K562 (cell line): Measurements from ENCODE around the gene RPL35. TPM values are rescaled to one million over a fixed set of nuclear protein-coding genes. Genes with fewer than 3 reads are reported as not detected.

Source experiments
- ATAC-seq: fragments of 200-7000 bp; cut with Tn5 transposase; 3 replicates; pipeline ENCODE4 v1.9.1; 2020; ENCODE audit warnings: moderate library complexity
- BruUV-seq: library from RNA; stranded (reverse); fragments of 400-500 nt; replicated peaks from 2 replicates; lab custom pipeline; 2021; lab: Mats Ljungman, UMichigan
- CTCF ChIA-PET: fragments of 300-600 bp; formaldehyde crosslinking; extraction: SDS; loops from one replicate; lab custom pipeline; 2021; ENCODE audit warnings: low intra/inter-chr PET ratio; lab: Yijun Ruan, JAX
- POLR2A ChIA-PET: fragments of 300-600, 350-650 bp; sonication (Branson Sonifier 250); formaldehyde crosslinking; extraction: SDS; loops from one replicate; lab custom pipeline; 2021; ENCODE audit warnings: antibody characterized with exemption, inconsistent platforms; lab: Yijun Ruan, JAX
- DNase-seq, 4 experiments: peaks; one replicate each; pipeline versions ENCODE4 v3.0.0 to v3.0.0-alpha.2; 2011 to 2018; ENCODE audit warnings: low spot score in 3 of 4, mixed read lengths in 3 of 4; ENCODE audit errors: extremely low read depth in 1 of 4
- FAIRE-seq: peaks from 2 replicates; lab custom pipeline; 2011; peaks lifted over from hg19 to GRCh38; lab: Jason Lieb, UNC
- H2AFZ ChIP-seq: 2 replicates; pipeline ENCODE4 v1.6.0; 2011; ENCODE audit warnings: low read depth, low read length, control low read depth, inconsistent platforms
- H3K27ac ChIP-seq: fragments of 200-600 bp; 3 replicates; pipeline ENCODE4 v1.8.0; 2011; ENCODE audit warnings: low read depth, mild to moderate bottlenecking, control low read depth, inconsistent platforms, low read length, moderate library complexity, mixed read lengths; ENCODE audit errors: extremely low read depth
- H3K27me3 ChIP-seq, 2 experiments: fragments of 300-600 bp in 1 of 2; 2 replicates in 1 of 2; 3 replicates in 1 of 2; pipeline versions ENCODE4 v1.6.0 to v1.8.0; 2011; ENCODE audit warnings: inconsistent platforms in 2 of 2, low read length in 2 of 2, mild to moderate bottlenecking in 1 of 2, mixed read lengths in 1 of 2, moderate library complexity in 1 of 2; ENCODE audit not compliant: control insufficient read depth in 2 of 2, insufficient read depth in 2 of 2
- H3K36me3 ChIP-seq: fragments of 300-600 bp; 3 replicates; pipeline ENCODE4 v1.8.0; 2011; ENCODE audit warnings: mild to moderate bottlenecking, low read length, inconsistent platforms; ENCODE audit not compliant: control insufficient read depth, insufficient read depth
- H3K4me1 ChIP-seq, 2 experiments: fragments of 200-600 bp in 1 of 2; replicated peaks in 1 of 2; 2 replicates in 1 of 2; 3 replicates in 1 of 2; pipeline versions ENCODE4 v1.5.1 to v1.8.0; 2011; ENCODE audit warnings: inconsistent platforms in 2 of 2, low read length in 2 of 2, mild to moderate bottlenecking in 1 of 2, mixed read lengths in 1 of 2, moderate library complexity in 1 of 2; ENCODE audit not compliant: control insufficient read depth in 2 of 2, insufficient read depth in 2 of 2
- H3K4me2 ChIP-seq: 2 replicates; pipeline ENCODE4 v1.6.1; 2011; ENCODE audit warnings: low read length, control low read depth, inconsistent platforms, mixed read lengths; ENCODE audit not compliant: insufficient read depth
- H3K4me3 ChIP-seq: fragments of 200-600 bp; sonication (generic), shearing (Covaris generic); 2 replicates; pipeline ENCODE4 v1.5.1; 2016; ENCODE audit warnings: control low read depth, inconsistent platforms
- H3K79me2 ChIP-seq: fragments of 200-600 bp; 3 replicates; pipeline ENCODE4 v1.8.0; 2011; ENCODE audit warnings: low read length, inconsistent platforms; ENCODE audit not compliant: control insufficient read depth, insufficient read depth
- H3K9ac ChIP-seq, 2 experiments: 2 replicates each; pipeline versions ENCODE4 v1.6.0 to v1.6.1; 2011; ENCODE audit warnings: low read depth in 2 of 2, low read length in 2 of 2, control low read depth in 1 of 2, inconsistent platforms in 1 of 2, mild to moderate bottlenecking in 1 of 2, mixed read lengths in 1 of 2; ENCODE audit not compliant: insufficient read depth in 1 of 2
- H3K9me1 ChIP-seq: one replicate; pipeline ENCODE4 v1.6.0; 2011; ENCODE audit warnings: inconsistent platforms, mild to moderate bottlenecking, low read length, moderate library complexity; ENCODE audit not compliant: control insufficient read depth, insufficient read depth
- H3K9me3 ChIP-seq: replicated peaks from 2 replicates; pipeline ENCODE4 v1.5.1; 2011; ENCODE audit warnings: low read depth, low read length, inconsistent platforms; ENCODE audit not compliant: control insufficient read depth, insufficient read depth
- H4K20me1 ChIP-seq: replicated peaks from 2 replicates; pipeline ENCODE4 v1.6.1; 2011; ENCODE audit warnings: low read length, inconsistent platforms, mixed read lengths; ENCODE audit not compliant: control insufficient read depth, insufficient read depth
- CBX3 ChIP-seq, 2 experiments: IDR thresholded peaks; 1 replicate in 1 of 2; 2 replicates in 1 of 2; pipeline ENCODE4 v1.6.1; 2012; ENCODE audit warnings: inconsistent platforms in 2 of 2, low read length in 2 of 2, borderline replicate concordance in 1 of 2, control low read depth in 1 of 2
- CREB1 ChIP-seq, 2 experiments: sonication (generic) in 1 of 2; formaldehyde crosslinking in 1 of 2; IDR thresholded peaks; 2 replicates each; pipeline versions ENCODE4 v1.6.1 to v1.8.0; 2012 to 2022; ENCODE audit warnings: inconsistent platforms in 1 of 2, mild to moderate bottlenecking in 1 of 2, missing genetic modification reagents in 1 of 2, moderate library complexity in 1 of 2
- DPF2 ChIP-seq: fragments of 450-650 bp; IDR thresholded peaks from 2 replicates; pipeline ENCODE4 v1.6.1; 2016
- EGR1 ChIP-seq: fragments of 450-650 bp; conservative IDR thresholded peaks from 2 replicates; pipeline ENCODE4 v1.6.1; 2017; ENCODE audit warnings: mild to moderate bottlenecking
- FOSL1 ChIP-seq: fragments of 200-800 bp; sonication (Bioruptor generic); conservative IDR thresholded peaks from 2 replicates; pipeline ENCODE4 v1.6.1; 2016; ENCODE audit warnings: missing genetic modification characterization, missing compliant biosample characterization
- JUN ChIP-seq, 2 experiments: sonication (generic) in 1 of 2; formaldehyde crosslinking in 1 of 2; IDR thresholded peaks; 2 replicates each; pipeline versions ENCODE4 v1.6.1 to v1.8.0; 2012 to 2022; ENCODE audit warnings: borderline replicate concordance in 2 of 2, mild to moderate bottlenecking in 2 of 2, improper control_type of control experiment in 1 of 2, low read depth in 1 of 2, low read length in 1 of 2, missing genetic modification reagents in 1 of 2
- ZBTB17 ChIP-seq: fragments of 450-650 bp; formaldehyde crosslinking; IDR thresholded peaks from 2 replicates; pipeline ENCODE4 v1.4.0; 2020; ENCODE audit warnings: mild to moderate bottlenecking
- ZBTB7A ChIP-seq: IDR thresholded peaks from 2 replicates; pipeline ENCODE4 v1.6.1; 2011; ENCODE audit warnings: low read depth, mild to moderate bottlenecking, low read length, moderate library complexity, borderline replicate concordance; ENCODE audit not compliant: control insufficient read depth
- WGBS: fragments of 100-300 bp; shearing (Covaris generic); methylation state at CpG from one replicate; pipeline ENCODE4 v1.1.6; 2016; ENCODE audit warnings: low coverage, mixed read lengths; ENCODE audit not compliant: insufficient coverage; ENCODE audit errors: missing lambda C conversion rate; 5-methylcytosine and 5-hydroxymethylcytosine counted together
- in situ Hi-C: fragments of 300-500 bp; cut with MboI; formaldehyde crosslinking; loops from 4 replicates; pipeline ENCODE4 v1.15.0; 2018; ENCODE audit warnings: inconsistent platforms, mixed read lengths
- intact Hi-C: fragments of 100-400 bp; cut with micrococcal nuclease; formaldehyde crosslinking; loops from 2 replicates; pipeline ENCODE4 v1.14.2; 2022
- polyA plus RNA-seq, 8 experiments: library from polyadenylated mRNA; depleted of rRNA in 4 of 8; stranded (reverse) in 5 of 8; unstranded in 3 of 8; fragments of >200 nt; fragmentation: Nextera tagmentation in 2 of 8; fragmentation: Illumina TruSeq in 1 of 8; extraction: Ambion mirVana in 2 of 8; extraction: Trizol in 1 of 8; gene quantifications; 2 replicates each; pipeline versions ENCODE4 v1.2.1 to v1.2.3, GENCODE V29; 2011 to 2014; ENCODE audit warnings: inconsistent platforms in 1 of 8, missing spikeins in 1 of 8
- total RNA-seq, 7 experiments: library from RNA; depleted of rRNA in 6 of 7; stranded (reverse); fragments of >200 nt in 6 of 7; fragmentation: Illumina TruSeq in 2 of 7; extraction: Trizol in 2 of 7; gene quantifications; 2 replicates each; pipeline versions ENCODE4 v1.2.1 to v1.2.3, GENCODE V29; 2011 to 2021; ENCODE audit warnings: low replicate concordance in 1 of 7

The RPL35 gene
- total and polyA plus RNA-seq, 9 of the 15 experiments (the other 6 are each of a cell fraction or from before 2014, with no cell fraction given): 1,755 to 5,101 (median 3,405) TPM

DNA sequence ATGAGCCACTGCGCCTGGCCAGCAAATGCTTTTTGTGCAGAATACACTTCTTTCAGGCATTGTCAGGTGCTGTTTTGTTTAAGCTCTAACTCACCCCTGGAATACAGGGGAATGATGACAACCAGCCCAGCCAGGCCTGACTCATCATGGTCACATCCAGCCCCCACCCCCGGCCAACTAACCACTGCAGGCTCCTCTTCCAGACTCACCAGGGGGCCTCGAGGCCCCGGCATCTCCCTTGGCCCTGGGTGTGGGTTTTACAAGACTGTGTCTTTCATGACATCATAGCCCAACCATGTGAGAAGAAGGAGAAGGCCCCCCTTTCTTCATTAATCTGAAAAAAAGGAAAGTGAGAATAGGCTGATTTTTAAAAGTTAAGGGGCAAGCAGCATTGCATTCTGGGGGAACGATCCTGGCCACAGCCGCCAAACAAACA is 49.3 kb downstream of the RPL35 start (continued):
- TF ChIP-seq EGR1: peak; percentile 31
- TF ChIP-seq FOSL1 (tag): peak; percentile 75
- peak; percentile 64; the same call in 1 of the 2 replicates for TF ChIP-seq JUN (IDR thresholded peaks at IDR 0.05; ENCODE audit: borderline replicate concordance, low read depth, low read length)
- no peak for TF ChIP-seq JUN (CRISPR knock-in tag; IDR thresholded peaks at IDR 0.05; ENCODE audit: borderline replicate concordance)
- TF ChIP-seq DPF2: peak; percentile 42; the same call in 1 of the 2 replicates
- peak; percentile 76; the same call in 1 of the 2 replicates for TF ChIP-seq ZBTB7A
- 0 out of 2 replicates have a peak, but pooled peaks have one; percentile 32 for TF ChIP-seq CREB1 (IDR thresholded peaks at IDR 0.05)
- TF ChIP-seq CREB1 (CRISPR knock-in tag; IDR thresholded peaks at IDR 0.05): no peak

DNA sequence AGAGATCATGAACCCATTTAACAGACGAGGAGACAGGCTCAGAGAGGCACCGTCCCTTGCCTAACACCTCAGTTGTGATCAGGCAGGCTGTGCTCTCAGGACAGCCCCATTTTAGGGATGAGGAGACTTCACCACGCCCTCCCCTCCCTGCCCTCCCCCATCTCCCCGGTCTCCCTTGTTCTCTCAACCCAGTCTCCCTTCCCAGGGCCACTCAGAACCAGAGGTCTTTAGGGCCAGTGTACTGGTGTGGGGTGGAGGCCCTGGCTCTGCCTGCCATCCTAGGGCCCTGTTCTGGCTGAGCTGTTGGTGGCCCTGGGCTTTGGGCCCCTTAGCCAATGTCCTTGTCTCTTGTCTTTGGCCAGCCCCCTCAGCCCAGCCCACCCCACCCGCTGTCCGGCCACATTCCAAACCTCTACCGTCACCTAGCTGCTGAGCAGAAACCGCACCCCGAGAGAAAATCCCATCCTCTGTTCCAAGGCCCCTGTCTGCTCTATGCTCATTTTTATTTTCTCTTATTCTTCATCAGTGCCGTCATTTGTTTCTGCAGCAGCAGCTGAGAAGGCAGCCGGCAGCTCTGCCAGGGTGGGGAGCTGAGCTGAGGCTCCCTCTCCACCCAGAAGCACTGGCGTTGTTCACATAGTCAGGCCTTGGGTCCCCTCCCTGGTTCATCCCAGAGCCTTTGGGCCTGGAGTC is 50.9 kb downstream of the RPL35 start:
- CTCF ChIA-PET: no interaction called here
- no peak overlapping the region for H3K9ac ChIP-seq
- no peaks in the 10 kb centered on the region for H3K9me3 ChIP-seq
- H2AFZ ChIP-seq: no peak overlapping the region
- TF ChIP-seq CBX3 (IDR thresholded peaks at IDR 0.05; ENCODE audit: borderline replicate concordance in 1 of 2, low read length in 2 of 2) (no peak), ZBTB17 (CRISPR knock-in tag) (no peak)
- TF ChIP-seq, all 486 proteins: peak for 0
- 56% methylated on average over 9 of the region's 12 CpGs for WGBS
- in situ Hi-C loops (no loop called here), intact Hi-C loops (no loop called here)
- ATAC-seq (peak; percentile 17), DNase-seq (no peak), FAIRE-seq (no peak)
- no peaks in the 10 kb centered on the region for H3K79me2 ChIP-seq
- POLR2A ChIA-PET: no interaction called here
- no peaks in the 10 kb centered on the region for H3K27me3 ChIP-seq
- no peak overlapping the region for H3K4me2 ChIP-seq
- H3K27ac ChIP-seq: no peak overlapping the region
- no TSS peak for BruUV-seq
- no peaks in the 10 kb centered on the region for H3K36me3 ChIP-seq
- H3K9me1 ChIP-seq: no peaks in the 10 kb centered on the region
- no peak overlapping the region for H3K4me3 ChIP-seq
- H3K4me1 ChIP-seq: peaks cover 2 to 24% of the 10 kb centered on the region in 2 experiments; a peak in 4 of 5 replicates
- H4K20me1 ChIP-seq: no peaks in the 10 kb centered on the region
